ENCODE data around the gene MBOAT2. TPM values are rescaled to one million over a fixed set of nuclear protein-coding genes. Genes with fewer than 3 reads are reported as not detected.
"Not testable (repeated sequence)": the region's sequence is repeated elsewhere in the genome, so short reads cannot be mapped to it uniquely, and the experiment has no call there.

Gene MBOAT2
- total RNA-seq, 3 donors from 2014 or later = 36.1 to 65.6 (median 50.6) TPM

DNA sequence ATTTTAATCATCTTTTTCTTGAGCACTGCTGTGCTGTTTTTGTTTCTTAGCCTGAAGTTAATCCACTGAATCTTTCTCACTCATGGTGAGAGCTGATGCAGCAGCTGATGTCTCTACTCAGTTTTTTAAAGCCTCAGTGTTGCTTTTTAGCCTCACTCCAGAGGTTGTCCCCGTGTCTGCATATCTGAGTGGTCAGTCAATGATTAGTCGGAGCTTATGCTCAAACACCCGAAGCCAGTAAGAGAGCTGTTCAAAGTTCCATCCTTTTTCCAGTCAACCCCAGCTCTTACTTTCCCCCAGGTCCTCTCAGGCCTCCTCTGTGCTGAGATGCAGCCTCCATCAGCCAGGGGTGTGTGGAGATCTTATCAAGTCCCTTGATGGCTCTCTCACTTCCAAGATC is 81.1 kb downstream of the MBOAT2 start:
- no peak for TF ChIP-seq CTCF (IDR thresholded peaks at IDR 0.05)
- intact Hi-C loops (cut with DNase I, micrococcal nuclease) = no loop called here
- H3K36me3 ChIP-seq (ENCODE audit: low read depth) = no peaks in the 10 kb centered on the region
- ATAC-seq (no peak), DNase-seq (no peak)
- H3K4me1 ChIP-seq (ENCODE audit: low read depth) = peaks cover 4% of the 10 kb centered on the region
- H3K9me3 ChIP-seq = no peaks in the 10 kb centered on the region
- no peak overlapping the region for H3K4me3 ChIP-seq

- DNase-seq (no peak), ATAC-seq (peak; percentile 82)
- Histone ChIP-seq H3K4me3 (no peak overlapping the region), H3K9me3 (no peaks in the 10 kb centered on the region), H3K36me3 (ENCODE audit: low read depth) (no peaks in the 10 kb centered on the region), H3K4me1 (ENCODE audit: low read depth) (peaks cover 4% of the 10 kb centered on the region)
- intact Hi-C loops (cut with DNase I, micrococcal nuclease) = no loop called here
- TF ChIP-seq CTCF (IDR thresholded peaks at IDR 0.05) = no peak
Observed at GRCh38 chr2:8918412-8918811, 85.1 kb downstream of the MBOAT2 start.

DNA sequence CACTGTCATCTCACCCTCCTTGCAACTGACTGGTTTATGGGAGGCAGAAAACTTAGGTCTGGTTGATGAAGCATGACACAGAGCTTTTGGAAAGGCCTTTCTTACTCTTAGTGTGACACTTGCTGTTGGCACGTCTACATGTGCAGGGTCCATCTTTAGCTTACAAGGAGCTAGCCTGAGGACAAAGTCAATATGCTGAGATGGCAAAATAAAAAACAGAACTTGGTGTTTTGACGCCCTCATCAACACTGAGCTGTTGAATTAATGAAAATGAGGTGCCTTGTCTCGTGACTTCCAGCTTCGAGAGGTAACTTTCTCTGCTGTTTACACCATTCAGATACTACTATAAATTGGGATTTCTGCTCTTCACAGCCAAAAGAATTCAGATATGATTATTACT is 87.5 kb downstream of the MBOAT2 start:
- ATAC-seq (no peak), DNase-seq (no peak)
- peaks cover 4% of the 10 kb centered on the region for H3K4me1 ChIP-seq (ENCODE audit: low read depth)
- H3K4me3 ChIP-seq = no peak overlapping the region
- intact Hi-C loops (cut with DNase I, micrococcal nuclease) = no loop called here
- no peaks in the 10 kb centered on the region for H3K36me3 ChIP-seq (ENCODE audit: low read depth)
- TF ChIP-seq CTCF (IDR thresholded peaks at IDR 0.05) = no peak
- H3K9me3 ChIP-seq = peaks cover 3% of the 10 kb centered on the region

- DNase-seq, ATAC-seq: not testable (repeated sequence)
Observed at GRCh38 chr2:8913767-8914166, 89.7 kb downstream of the MBOAT2 start.

DNA sequence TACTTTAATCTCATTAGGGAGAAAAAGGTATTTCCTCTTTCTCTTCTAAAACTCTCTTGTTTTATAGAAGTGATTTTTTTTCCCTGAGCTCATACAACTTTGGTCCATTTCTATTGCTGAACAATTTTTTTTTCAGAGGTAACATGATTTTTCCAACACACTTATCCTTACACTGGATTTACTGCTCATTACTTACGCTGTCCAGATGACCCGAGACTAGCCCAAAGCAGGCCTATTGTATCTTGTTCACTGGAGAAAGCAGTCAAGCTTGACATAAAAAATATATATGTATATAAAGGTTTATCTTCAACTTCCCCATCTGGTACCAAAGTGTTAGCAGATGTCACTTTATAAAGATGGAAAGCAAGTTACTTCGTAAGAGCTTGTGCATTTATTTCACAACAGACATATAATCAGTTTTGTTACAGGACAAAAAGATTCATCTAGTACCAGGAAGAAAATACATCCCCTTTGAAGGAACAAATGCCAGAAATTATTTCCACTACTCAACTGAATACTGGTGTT is 95.7 kb downstream of the MBOAT2 start:
- no peaks in the 10 kb centered on the region for H3K4me1 ChIP-seq (ENCODE audit: low read depth)
- no peak for TF ChIP-seq CTCF (IDR thresholded peaks at IDR 0.05)
- DNase-seq (no peak), ATAC-seq (no peak)
- no peak overlapping the region for H3K4me3 ChIP-seq
- intact Hi-C loops (cut with DNase I, micrococcal nuclease) = no loop called here
- peaks cover 6% of the 10 kb centered on the region for H3K9me3 ChIP-seq
- no peaks in the 10 kb centered on the region for H3K36me3 ChIP-seq (ENCODE audit: low read depth)

More at GRCh38 chr2:8913767-8914166, 89.7 kb downstream of the MBOAT2 start:
- H3K4me1 ChIP-seq (ENCODE audit: low read depth); H3K4me3 ChIP-seq; H3K9me3 ChIP-seq; intact Hi-C loops (cut with DNase I, micrococcal nuclease); H3K36me3 ChIP-seq (ENCODE audit: low read depth): not testable (repeated sequence)

- ATAC-seq; H3K4me1 ChIP-seq (ENCODE audit: low read depth); H3K9me3 ChIP-seq; H3K36me3 ChIP-seq (ENCODE audit: low read depth); intact Hi-C loops (cut with DNase I, micrococcal nuclease); H3K4me3 ChIP-seq; DNase-seq: not testable (repeated sequence)
Observed at GRCh38 chr2:8903924-8904323, 99.6 kb downstream of the MBOAT2 start.

DNA sequence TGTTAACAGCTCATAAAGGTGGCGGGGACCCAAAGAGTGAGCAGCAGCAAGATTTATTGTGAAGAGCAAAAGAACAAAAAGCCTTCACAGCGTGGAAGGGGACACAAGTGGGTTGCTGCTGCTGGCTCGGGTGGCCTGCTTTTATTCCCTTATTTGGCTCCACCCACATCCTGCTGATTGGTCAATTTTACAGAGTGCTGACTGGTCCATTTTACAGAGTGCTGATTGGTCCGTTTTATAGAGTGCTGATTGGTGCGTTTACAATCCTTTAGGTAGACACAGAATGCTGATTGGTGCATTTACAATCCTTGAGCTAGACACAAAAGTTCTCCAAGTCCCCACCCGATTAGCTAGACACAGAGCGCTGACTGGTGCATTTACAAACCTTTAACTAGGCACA is 100.7 kb downstream of the MBOAT2 start:
- H3K4me3 ChIP-seq; intact Hi-C loops (cut with DNase I, micrococcal nuclease); ATAC-seq; H3K9me3 ChIP-seq; DNase-seq; H3K4me1 ChIP-seq (ENCODE audit: low read depth); H3K36me3 ChIP-seq (ENCODE audit: low read depth): not testable (repeated sequence)

DNA sequence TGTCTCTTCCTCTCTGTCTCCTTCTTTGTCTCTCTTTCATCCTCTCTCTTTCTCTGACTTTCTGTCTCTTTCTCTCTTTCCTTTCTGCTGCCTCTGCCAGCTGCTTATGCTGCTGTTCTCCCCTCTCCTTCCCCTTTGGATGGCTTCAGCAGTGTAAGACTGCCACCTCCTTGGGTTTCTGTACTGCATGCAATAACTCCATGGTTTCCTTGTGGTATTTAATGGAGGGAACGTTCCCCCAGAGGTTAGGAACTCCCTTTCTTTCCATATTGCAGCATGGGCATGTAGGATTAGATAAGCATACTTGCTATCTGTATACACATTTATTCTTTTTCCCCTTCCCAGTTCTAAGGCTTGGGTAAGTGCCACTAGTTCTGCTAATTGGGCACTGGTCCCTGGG is 106.3 kb downstream of the MBOAT2 start:
- H3K4me3 ChIP-seq; H3K36me3 ChIP-seq (ENCODE audit: low read depth); DNase-seq; ATAC-seq; H3K4me1 ChIP-seq (ENCODE audit: low read depth); H3K9me3 ChIP-seq; intact Hi-C loops (cut with DNase I, micrococcal nuclease): not testable (repeated sequence)

DNA sequence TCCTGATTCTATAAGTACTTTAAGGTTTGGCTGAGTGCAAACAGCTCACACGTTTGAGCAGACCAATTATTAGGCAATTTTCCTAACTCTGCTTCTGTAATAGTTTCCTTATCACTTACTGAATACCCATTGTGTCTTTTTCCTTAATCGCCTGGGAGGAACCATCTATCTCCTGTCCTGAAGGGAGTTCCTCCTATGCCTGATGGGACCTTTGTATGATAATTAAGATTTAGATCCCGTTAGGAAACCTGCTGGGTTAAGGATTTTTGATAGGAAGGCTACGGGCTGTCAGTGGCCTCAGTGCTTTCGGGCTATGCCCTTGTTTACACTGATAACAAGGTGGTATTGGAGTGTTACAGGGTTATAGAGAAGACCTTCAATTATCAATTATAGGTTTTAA is 106.8 kb downstream of the MBOAT2 start:
- DNase-seq; H3K36me3 ChIP-seq (ENCODE audit: low read depth); H3K4me3 ChIP-seq; ATAC-seq; H3K9me3 ChIP-seq; H3K4me1 ChIP-seq (ENCODE audit: low read depth); intact Hi-C loops (cut with DNase I, micrococcal nuclease): not testable (repeated sequence)

GRCh38 chr2:8895087-8895912 is 108.2 kb downstream of the MBOAT2 start:
- DNase-seq; ATAC-seq; H3K4me1 ChIP-seq (ENCODE audit: low read depth); intact Hi-C loops (cut with DNase I, micrococcal nuclease); H3K4me3 ChIP-seq; H3K36me3 ChIP-seq (ENCODE audit: low read depth); H3K9me3 ChIP-seq: not testable (repeated sequence)
